Measurements from ENCODE around the gene ATG7.

ATG7 gene

GRCh38 chr3:11566916-11567315 is 294.7 kb downstream of the ATG7 start:
- H3K27ac ChIP-seq = no peak overlapping the region
- no peaks in the 10 kb centered on the region for H3K36me3 ChIP-seq (ENCODE audit: insufficient read depth)
- H3K4me2 ChIP-seq = no peak overlapping the region
- TF ChIP-seq CTCF (conservative IDR thresholded peaks at IDR 0.05; ENCODE audit: low read depth, low read length) = no peak
- no peaks in the 10 kb centered on the region for H3K4me1 ChIP-seq (ENCODE audit: low read depth, poor library complexity, severe bottlenecking)
- H3K4me3 ChIP-seq (IDR thresholded peaks at IDR 0.05; ENCODE audit: insufficient read depth, low read depth, low read length) = no peak overlapping the region
- H4K20me1 ChIP-seq (ENCODE audit: insufficient read depth) = no peaks in the 10 kb centered on the region
- H2AFZ ChIP-seq (ENCODE audit: low read depth) = no peak overlapping the region
- H3K27me3 ChIP-seq (ENCODE audit: insufficient read depth, low read depth) = no peaks in the 10 kb centered on the region
- no peak overlapping the region for H3K9ac ChIP-seq
- H3K79me2 ChIP-seq (ENCODE audit: insufficient read depth, low read depth) = no peaks in the 10 kb centered on the region

DNA sequence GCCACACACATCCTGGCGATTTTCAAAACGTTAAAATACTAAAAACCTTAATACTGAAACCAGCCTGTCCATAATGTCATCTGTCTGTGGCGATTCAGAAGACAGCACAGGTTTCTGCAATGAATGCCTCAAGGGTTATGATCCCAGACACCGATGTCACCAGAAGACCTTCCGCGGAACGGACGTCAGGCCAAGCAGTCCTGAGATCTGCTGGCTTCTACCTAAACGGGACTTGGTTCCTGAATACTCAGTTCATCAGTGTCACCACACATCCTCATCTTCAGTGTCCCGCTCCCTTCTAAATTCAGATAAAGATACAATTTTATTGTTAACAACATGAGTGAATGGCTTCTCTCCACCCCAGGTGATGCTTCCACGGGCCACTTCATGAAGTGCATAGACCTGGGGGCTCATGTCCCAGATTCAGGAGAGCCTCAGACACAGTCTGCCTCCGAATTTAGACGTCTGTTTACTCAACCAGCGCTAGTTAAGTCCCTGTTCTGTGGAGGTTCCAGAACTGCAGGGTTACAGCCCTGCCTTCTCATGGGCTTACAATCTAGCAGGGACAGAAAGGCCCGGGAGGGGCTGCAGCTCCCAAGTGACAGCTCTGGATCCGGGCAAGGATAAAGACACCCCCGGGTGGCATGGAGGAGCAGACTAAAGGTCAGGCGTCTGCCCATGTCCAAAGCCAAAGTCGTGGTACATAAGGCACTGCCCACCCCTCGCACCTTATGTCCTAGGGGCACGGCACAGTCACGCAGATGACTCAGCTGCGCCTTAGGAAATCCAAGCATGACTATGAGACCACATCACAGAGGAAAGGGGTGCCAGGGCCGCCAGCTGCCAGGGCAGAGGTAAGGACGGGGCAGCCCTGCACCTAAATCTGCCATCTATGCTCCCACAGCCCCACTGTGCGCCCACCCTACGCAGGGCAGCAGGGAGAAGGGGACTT is 295.6 kb downstream of the ATG7 start:
- Histone ChIP-seq H3K79me2 (ENCODE audit: insufficient read depth, low read depth) (no peaks in the 10 kb centered on the region), H3K4me1 (ENCODE audit: low read depth, poor library complexity, severe bottlenecking) (no peaks in the 10 kb centered on the region), H2AFZ (ENCODE audit: low read depth) (no peak overlapping the region), H3K36me3 (ENCODE audit: insufficient read depth) (no peaks in the 10 kb centered on the region), H4K20me1 (ENCODE audit: insufficient read depth) (no peaks in the 10 kb centered on the region), H3K4me2 (no peak overlapping the region), H3K27me3 (ENCODE audit: insufficient read depth, low read depth) (no peaks in the 10 kb centered on the region), H3K4me3 (IDR thresholded peaks at IDR 0.05; ENCODE audit: insufficient read depth, low read depth, low read length) (no peak overlapping the region), H3K9ac (no peak overlapping the region), H3K27ac (no peak overlapping the region)
- TF ChIP-seq CTCF (conservative IDR thresholded peaks at IDR 0.05; ENCODE audit: low read depth, low read length) = no peak

- no peak overlapping the region for H3K27ac ChIP-seq
- no peak overlapping the region for H2AFZ ChIP-seq (ENCODE audit: low read depth)
- no peaks in the 10 kb centered on the region for H4K20me1 ChIP-seq (ENCODE audit: insufficient read depth)
- H3K9ac ChIP-seq = no peak overlapping the region
- no peaks in the 10 kb centered on the region for H3K4me1 ChIP-seq (ENCODE audit: low read depth, poor library complexity, severe bottlenecking)
- H3K4me2 ChIP-seq = no peak overlapping the region
- TF ChIP-seq CTCF (conservative IDR thresholded peaks at IDR 0.05; ENCODE audit: low read depth, low read length) = no peak
- H3K4me3 ChIP-seq (IDR thresholded peaks at IDR 0.05; ENCODE audit: insufficient read depth, low read depth, low read length) = no peak overlapping the region
- H3K79me2 ChIP-seq (ENCODE audit: insufficient read depth, low read depth) = no peaks in the 10 kb centered on the region
- no peaks in the 10 kb centered on the region for H3K36me3 ChIP-seq (ENCODE audit: insufficient read depth)
- no peaks in the 10 kb centered on the region for H3K27me3 ChIP-seq (ENCODE audit: insufficient read depth, low read depth)
Observed at GRCh38 chr3:11568503-11569155, 296.4 kb downstream of the ATG7 start.

DNA sequence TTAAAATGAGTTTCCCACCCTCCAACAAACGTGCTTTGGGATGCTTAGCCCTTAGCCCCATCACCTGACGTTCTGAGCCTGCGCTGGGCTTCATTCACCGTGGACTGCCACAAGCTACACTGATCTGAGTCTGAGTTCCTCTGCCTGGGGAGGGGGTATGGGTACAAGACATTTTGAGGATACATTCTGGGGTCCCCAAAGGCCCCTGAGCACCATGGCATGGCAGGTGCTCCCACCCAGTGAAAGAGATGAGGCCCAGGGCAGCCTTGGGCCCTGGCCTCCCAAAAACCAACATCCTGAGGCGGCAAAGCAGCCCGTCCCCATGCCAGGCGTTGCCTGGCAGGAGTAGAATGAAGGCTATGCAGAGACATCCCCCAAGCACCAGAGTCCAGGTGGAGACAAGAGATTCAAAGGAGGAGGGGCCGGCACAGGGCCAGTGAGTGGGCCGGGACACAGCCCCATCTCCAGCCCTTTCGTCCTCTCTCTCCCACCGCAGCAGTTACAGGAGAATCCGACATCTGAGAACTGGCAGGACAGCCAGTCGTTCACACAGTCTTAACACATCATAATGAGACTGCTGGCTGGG is 297.1 kb downstream of the ATG7 start:
- H3K9ac ChIP-seq = no peak overlapping the region
- no peak overlapping the region for H3K27ac ChIP-seq
- no peaks in the 10 kb centered on the region for H3K79me2 ChIP-seq (ENCODE audit: insufficient read depth, low read depth)
- no peaks in the 10 kb centered on the region for H4K20me1 ChIP-seq (ENCODE audit: insufficient read depth)
- no peak for TF ChIP-seq CTCF (conservative IDR thresholded peaks at IDR 0.05; ENCODE audit: low read depth, low read length)
- no peaks in the 10 kb centered on the region for H3K4me1 ChIP-seq (ENCODE audit: low read depth, poor library complexity, severe bottlenecking)
- H3K4me3 ChIP-seq (IDR thresholded peaks at IDR 0.05; ENCODE audit: insufficient read depth, low read depth, low read length) = no peak overlapping the region
- H3K4me2 ChIP-seq = no peak overlapping the region
- no peak overlapping the region for H2AFZ ChIP-seq (ENCODE audit: low read depth)
- no peaks in the 10 kb centered on the region for H3K36me3 ChIP-seq (ENCODE audit: insufficient read depth)
- H3K27me3 ChIP-seq (ENCODE audit: insufficient read depth, low read depth) = no peaks in the 10 kb centered on the region
